Transverse colon (tissue), 4 donors: ENCODE results near the gene STRAP. TPM values are rescaled to one million over a fixed set of nuclear protein-coding genes. Genes with fewer than 3 reads are reported as not detected.

Experiments
- DNase-seq: peaks from one replicate; pipeline ENCODE4 v3.0.0-alpha.2; 2019
- H3K27ac ChIP-seq, 4 donors: fragments of 200-600 bp; sonication (generic); 2 replicates each; pipeline ENCODE4 v1.5.1; 2016 to 2018; ENCODE audit warnings: inconsistent platforms in 4 of 4
- H3K27me3 ChIP-seq: fragments of 200-600 bp; sonication (generic); 2 replicates; pipeline ENCODE4 v1.5.1; 2017; ENCODE audit warnings: inconsistent platforms
- H3K36me3 ChIP-seq, 4 donors: fragments of 200-600 bp; sonication (generic); 2 replicates each; pipeline ENCODE4 v1.5.1; 2017 to 2019; ENCODE audit warnings: inconsistent platforms in 4 of 4
- H3K4me1 ChIP-seq, 4 donors: fragments of 200-600 bp; sonication (generic); 2 replicates each; pipeline ENCODE4 v1.5.1; 2017 to 2020; ENCODE audit warnings: inconsistent platforms in 4 of 4
- H3K4me3 ChIP-seq, 4 donors: fragments of 200-600 bp; sonication (generic); 1 replicate in 1 of 4; 2 replicates in 3 of 4; pipeline versions ENCODE4 v1.5.1 to v1.6.1; 2017 to 2019; ENCODE audit warnings: inconsistent platforms in 4 of 4
- H3K9me3 ChIP-seq, 2 donors: fragments of 200-600 bp; sonication (generic); 2 replicates each; pipeline ENCODE4 v1.5.1; 2017 to 2019; ENCODE audit warnings: inconsistent platforms in 2 of 2
- CTCF ChIP-seq, 5 experiments: fragments of 200-600 bp in 3 of 5; fragments of 450-650 bp in 2 of 5; sonication (generic) in 3 of 5; IDR thresholded peaks; 1 replicate in 2 of 5; 2 replicates in 3 of 5; pipeline ENCODE4 v1.5.1; 2016 to 2017; ENCODE audit warnings: antibody characterized with exemption in 5 of 5, inconsistent platforms in 3 of 5, mild to moderate bottlenecking in 2 of 5, moderate library complexity in 1 of 5
- EP300 ChIP-seq: sonication (generic); formaldehyde crosslinking; IDR thresholded peaks from one replicate; pipeline ENCODE4 v1.6.1; 2017; ENCODE audit warnings: antibody characterized with exemption, low read depth
- POLR2A ChIP-seq: fragments of 450-650 bp; IDR thresholded peaks from one replicate; pipeline ENCODE4 v1.6.1; 2016; ENCODE audit warnings: antibody characterized with exemption, mild to moderate bottlenecking, moderate library complexity
- POLR2AphosphoS5 ChIP-seq, 3 donors: sonication (generic); formaldehyde crosslinking; IDR thresholded peaks; one replicate each; pipeline ENCODE4 v1.6.1; 2016; ENCODE audit warnings: antibody characterized with exemption in 3 of 3
- whole genome bisulfite sequencing, 2 donors: methylation state at CpG; one replicate each; pipeline ENCODE4 v1.1.5; 2018; ENCODE audit warnings: low coverage in 1 of 2; 5-methylcytosine and 5-hydroxymethylcytosine counted together
- in situ Hi-C, 4 donors: fragments of 200-750 bp; cut with MboI; loops; one replicate each; pipeline versions ENCODE4 v1.15.0 to v1.15.1; 2017; ENCODE audit warnings: low sequenced_read_pairs in 3 of 4, low pct_ligation_motif_present in 1 of 4, low pct_unique_long_range_greater_than_20kb in 1 of 4
- intact Hi-C: fragments of 100-400 bp; cut with DNase I; formaldehyde crosslinking; loops from one replicate; pipeline ENCODE4 v1.15.1; 2023; ENCODE audit warnings: low total_unique reads
- total RNA-seq, 4 donors: library from RNA; depleted of rRNA; stranded (reverse); fragments of >200 nt; gene quantifications; one replicate each; pipeline ENCODE4 v1.1.0, GENCODE V29; 2016

Gene STRAP
- total RNA-seq, 4 donors from 2014 or later = 39.3 to 78.6 (median 48.6) TPM

- Histone ChIP-seq H3K4me1 (no peaks in the 10 kb centered on the region), H3K27me3 (no peaks in the 10 kb centered on the region), H3K9me3 (no peaks in the 10 kb centered on the region), H3K27ac (no peak overlapping the region), H3K4me3 (no peak overlapping the region), H3K36me3 (no peaks in the 10 kb centered on the region)
- WGBS, 2 donors = 63 to 65% methylated on average over 2 of the region's 2 CpGs
- TF ChIP-seq CTCF (IDR thresholded peaks at IDR 0.05) = no peak
- DNase-seq = no peak
- intact Hi-C loops (no loop called here), in situ Hi-C loops (loop anchor here in 1 of 4 donors (25.0 kb wide), 1 partner anchor 552 kb away; no protein-coding TSS in a partner anchor)
Observed at GRCh38 chr12:15839041-15839440, 43.1 kb upstream of the STRAP start.

GRCh38 chr12:15839682-15840081, 42.5 kb upstream of the STRAP start:
- Histone ChIP-seq H3K27me3 (no peaks in the 10 kb centered on the region), H3K36me3 (no peaks in the 10 kb centered on the region), H3K4me1 (no peaks in the 10 kb centered on the region), H3K27ac (no peak overlapping the region), H3K4me3 (no peak overlapping the region), H3K9me3 (no peaks in the 10 kb centered on the region)
- no peak for DNase-seq
- in situ Hi-C loops (loop anchor here in 1 of 4 donors (25.0 kb wide), 1 partner anchor 552 kb away; no protein-coding TSS in a partner anchor), intact Hi-C loops (no loop called here)
- TF ChIP-seq POLR2AphosphoS5 (IDR thresholded peaks at IDR 0.05) (no peak), CTCF (IDR thresholded peaks at IDR 0.05) (no peak), POLR2A (no peak), EP300 (no peak)

- Histone ChIP-seq H3K4me3 (no peak overlapping the region), H3K36me3 (no peaks in the 10 kb centered on the region), H3K4me1 (peaks cover 0 to under 1% (median 0%) of the 10 kb centered on the region in 4 donors), H3K9me3 (no peaks in the 10 kb centered on the region), H3K27ac (no peak overlapping the region), H3K27me3 (no peaks in the 10 kb centered on the region)
- in situ Hi-C loops (loop anchor here in 1 of 4 donors (25.0 kb wide), 1 partner anchor 555 kb away; no protein-coding TSS in a partner anchor), intact Hi-C loops (no loop called here)
- 85 to 90% methylated on average over 3 of the region's 3 CpGs for WGBS, 2 donors
- TF ChIP-seq EP300 = no peak
- TF ChIP-seq CTCF (IDR thresholded peaks at IDR 0.05) = no peak
- no peak for TF ChIP-seq POLR2AphosphoS5 (IDR thresholded peaks at IDR 0.05)
- no peak for TF ChIP-seq POLR2A
- DNase-seq = no peak
Observed at GRCh38 chr12:15842108-15842507, 40.1 kb upstream of the STRAP start.

GRCh38 chr12:15846887-15847286, 35.3 kb upstream of the STRAP start:
- H3K4me1 ChIP-seq = peaks cover 0 to 6% (median 0%) of the 10 kb centered on the region in 4 donors
- H3K4me3 ChIP-seq = no peak overlapping the region
- intact Hi-C loops = no loop called here
- DNase-seq = no peak
- no peaks in the 10 kb centered on the region for H3K27me3 ChIP-seq
- no peak overlapping the region for H3K27ac ChIP-seq
- no peaks in the 10 kb centered on the region for H3K9me3 ChIP-seq
- H3K36me3 ChIP-seq = no peaks in the 10 kb centered on the region
- no peak for TF ChIP-seq CTCF (IDR thresholded peaks at IDR 0.05)
- TF ChIP-seq EP300 = no peak
- TF ChIP-seq POLR2A = no peak
- TF ChIP-seq POLR2AphosphoS5 (IDR thresholded peaks at IDR 0.05) = peak in 1 of 3 donors; percentile 8
- 53 to 77% methylated on average over 2 of the region's 2 CpGs for WGBS, 2 donors
- in situ Hi-C loops = loop anchor here in 1 of 4 donors (25.0 kb wide), 1 partner anchor 560 kb away; no protein-coding TSS in a partner anchor
